Stimulated activated CD8-positive, alpha-beta memory T cell treated with anti-CD3 and anti-CD28 coated beads, Interleukin-2, amount 100 ng/mL, for 1 hour (primary cell): ENCODE results near the gene BRPF3.

Experiments
- DNase-seq, 2 donors: peaks; one replicate each; pipeline ENCODE4 v3.0.0-alpha.2; 2020; ENCODE audit warnings: low read depth in 2 of 2

BRPF3 gene

GRCh38 chr6:36232172-36232571, 35.6 kb downstream of the BRPF3 start:
- no peak for DNase-seq

GRCh38 chr6:36235309-36235708, 38.8 kb downstream of the BRPF3 start:
- DNase-seq, result no peak

- DNase-seq, result no peak
These were observed 39.3 kb downstream of the BRPF3 start for GRCh38 chr6:36235862-36236261.

GRCh38 chr6:36239774-36240173, 43.2 kb downstream of the BRPF3 start:
- DNase-seq, result no peak

- DNase-seq, result no peak
These were observed 45.2 kb downstream of the BRPF3 start for GRCh38 chr6:36241728-36242127.

- DNase-seq, result no peak
These were observed 45.6 kb downstream of the BRPF3 start for GRCh38 chr6:36242161-36242560.

- DNase-seq, result no peak
These were observed 46.1 kb downstream of the BRPF3 start for GRCh38 chr6:36242626-36243025.

- DNase-seq, result no peak
These were observed 47.1 kb downstream of the BRPF3 start for GRCh38 chr6:36243562-36244212.

GRCh38 chr6:36244641-36245280, 48.2 kb downstream of the BRPF3 start:
- DNase-seq, result no peak

GRCh38 chr6:36245572-36246061, 49.1 kb downstream of the BRPF3 start:
- DNase-seq, result no peak

- DNase-seq, result no peak
These were observed 50.1 kb downstream of the BRPF3 start for GRCh38 chr6:36246506-36247268.

- no peak for DNase-seq
These were observed 51.1 kb downstream of the BRPF3 start for GRCh38 chr6:36247693-36248092.

- DNase-seq, result no peak
These were observed 52.4 kb downstream of the BRPF3 start for GRCh38 chr6:36248980-36249379.

GRCh38 chr6:36249536-36249935, 53.0 kb downstream of the BRPF3 start:
- DNase-seq, result no peak

- DNase-seq, result no peak
These were observed 55.5 kb downstream of the BRPF3 start for GRCh38 chr6:36252005-36252404.

- no peak for DNase-seq
These were observed 67.0 kb downstream of the BRPF3 start for GRCh38 chr6:36263390-36264000.

- no peak for DNase-seq
These were observed 69.2 kb downstream of the BRPF3 start for GRCh38 chr6:36265744-36266143.

GRCh38 chr6:36266913-36267644, 70.5 kb downstream of the BRPF3 start:
- no peak for DNase-seq

- DNase-seq, result no peak
These were observed 71.4 kb downstream of the BRPF3 start for GRCh38 chr6:36267731-36268477.

- no peak for DNase-seq
These were observed 72.1 kb downstream of the BRPF3 start for GRCh38 chr6:36268478-36269275.
